GM18508 (cell line): ENCODE data around the gene ZNRD2.

Experiments
- ATAC-seq: cut with Tn5 transposase; IDR thresholded peaks from one replicate; pipeline ENCODE4 v1.9.1; 2021; ENCODE audit warnings: moderate number of reproducible peaks; ENCODE audit not compliant: insufficient read depth, unreplicated experiment

Gene ZNRD2

DNA sequence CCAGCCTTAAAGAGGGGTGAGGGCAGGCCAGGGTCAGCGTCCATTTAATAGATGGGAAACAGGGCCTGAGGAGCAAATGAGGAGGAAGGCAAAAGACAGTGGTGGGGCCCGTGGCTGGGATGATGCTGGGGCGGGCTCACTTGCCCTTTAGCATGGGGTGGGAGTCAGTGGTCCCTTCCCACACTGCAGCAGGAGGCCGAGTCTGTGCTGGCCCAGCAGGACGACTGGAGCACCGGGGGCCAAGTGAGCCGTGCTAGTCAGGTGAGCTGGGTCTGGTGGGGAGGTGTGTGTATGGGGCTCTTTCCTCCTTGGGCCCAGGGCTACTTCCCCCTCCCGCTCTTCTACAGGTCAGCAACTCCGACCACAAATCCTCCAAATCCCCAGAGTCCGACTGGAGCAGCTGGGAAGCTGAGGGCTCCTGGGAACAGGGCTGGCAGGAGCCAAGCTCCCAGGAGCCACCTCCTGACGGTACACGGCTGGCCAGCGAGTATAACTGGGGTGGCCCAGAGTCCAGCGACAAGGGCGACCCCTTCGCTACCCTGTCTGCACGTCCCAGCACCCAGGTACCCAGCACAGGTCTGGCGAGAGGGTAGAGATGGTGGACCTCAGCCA is 32.6 kb upstream of the ZNRD2 start:
- ATAC-seq: no peak

DNA sequence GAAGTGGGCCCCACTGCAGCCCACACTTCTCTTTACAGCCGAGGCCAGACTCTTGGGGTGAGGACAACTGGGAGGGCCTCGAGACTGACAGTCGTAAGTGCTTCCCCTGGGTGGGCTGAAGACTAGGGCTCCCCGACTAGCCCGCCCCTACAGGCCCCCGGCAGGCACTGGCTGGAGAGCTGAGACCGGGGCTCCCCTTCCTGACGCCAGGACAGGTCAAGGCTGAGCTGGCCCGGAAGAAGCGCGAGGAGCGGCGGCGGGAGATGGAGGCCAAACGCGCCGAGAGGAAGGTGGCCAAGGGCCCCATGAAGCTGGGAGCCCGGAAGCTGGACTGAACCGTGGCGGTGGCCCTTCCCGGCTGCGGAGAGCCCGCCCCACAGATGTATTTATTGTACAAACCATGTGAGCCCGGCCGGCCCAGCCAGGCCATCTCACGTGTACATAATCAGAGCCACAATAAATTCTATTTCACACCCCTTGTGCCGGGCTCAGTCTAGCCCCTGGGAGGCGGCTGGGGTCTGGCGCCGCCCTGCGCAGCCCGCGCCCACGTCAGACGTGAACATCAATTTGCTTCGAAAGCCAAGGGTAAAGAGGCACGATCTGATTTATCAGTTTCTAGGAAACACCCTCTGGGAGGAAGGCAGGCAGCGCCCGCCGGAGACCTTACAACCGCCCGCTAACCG is 31.9 kb upstream of the ZNRD2 start:
- no peak for ATAC-seq

DNA sequence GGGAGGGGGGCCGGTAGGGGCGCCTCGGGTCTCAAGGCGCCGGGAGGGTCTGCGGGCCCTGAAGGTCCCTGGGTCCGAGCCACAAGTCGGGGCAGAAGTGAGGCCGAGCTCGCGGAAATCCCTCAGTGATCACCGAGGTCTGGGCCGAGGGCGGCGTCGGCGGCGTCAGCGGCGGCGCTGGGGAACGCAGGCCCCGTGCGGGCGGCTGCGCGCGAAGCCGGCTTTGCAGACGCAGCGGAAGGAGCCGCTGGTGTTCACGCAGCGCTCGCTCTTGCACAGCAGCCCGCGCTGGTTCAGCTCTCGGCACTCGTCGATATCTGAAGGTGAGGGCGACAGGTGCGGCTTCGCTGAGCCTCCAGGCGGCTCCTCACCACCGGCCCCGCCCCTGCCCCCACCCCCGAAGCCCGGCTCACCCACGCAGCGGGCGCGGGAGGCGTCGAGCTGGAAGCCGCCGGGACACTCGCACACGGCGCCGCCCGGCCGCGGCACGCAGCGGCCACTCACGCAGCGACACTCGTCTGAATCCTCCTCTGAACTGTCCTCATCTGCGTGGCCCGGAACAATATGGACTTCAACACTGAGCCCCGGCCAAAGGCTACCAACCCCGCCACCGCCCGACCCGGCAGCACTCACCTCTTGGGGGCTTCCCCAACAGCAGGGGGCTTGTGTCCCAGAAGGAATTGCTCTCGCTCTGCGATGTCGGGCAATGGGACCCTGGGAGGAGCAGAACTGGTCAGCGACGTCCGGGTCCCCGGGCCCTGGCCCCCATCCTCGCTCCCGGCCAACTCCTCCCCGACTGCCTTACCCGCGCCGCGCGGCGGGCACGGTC is 31.1 kb upstream of the ZNRD2 start:
- ATAC-seq: no peak

DNA sequence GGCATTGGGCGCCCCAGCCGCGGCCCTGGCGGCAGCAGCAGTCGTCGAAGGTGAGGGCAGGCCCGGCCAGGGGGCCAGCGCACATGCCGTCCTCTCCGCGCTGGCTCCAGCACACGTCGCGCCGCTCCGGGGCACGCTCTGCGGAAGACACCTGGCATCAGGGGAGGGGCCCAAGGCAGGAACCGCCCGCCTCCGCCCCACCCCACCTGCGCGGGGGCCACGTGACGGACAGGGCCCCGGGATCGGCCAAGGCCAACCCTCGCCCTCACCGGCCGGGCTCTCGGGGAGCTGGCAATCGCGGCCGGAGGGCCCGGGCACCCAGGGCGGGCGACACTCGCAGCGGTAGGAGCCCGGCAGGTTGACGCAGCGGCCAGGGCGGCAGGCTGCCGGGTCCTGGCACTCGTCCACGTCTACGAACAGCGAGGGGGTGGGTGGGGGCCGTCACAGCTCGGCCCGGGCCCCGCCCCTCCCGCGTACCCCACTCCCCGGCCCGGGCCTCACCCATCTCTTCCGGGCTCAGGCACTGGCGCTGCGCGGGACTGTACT is 30.5 kb upstream of the ZNRD2 start:
- no peak for ATAC-seq

DNA sequence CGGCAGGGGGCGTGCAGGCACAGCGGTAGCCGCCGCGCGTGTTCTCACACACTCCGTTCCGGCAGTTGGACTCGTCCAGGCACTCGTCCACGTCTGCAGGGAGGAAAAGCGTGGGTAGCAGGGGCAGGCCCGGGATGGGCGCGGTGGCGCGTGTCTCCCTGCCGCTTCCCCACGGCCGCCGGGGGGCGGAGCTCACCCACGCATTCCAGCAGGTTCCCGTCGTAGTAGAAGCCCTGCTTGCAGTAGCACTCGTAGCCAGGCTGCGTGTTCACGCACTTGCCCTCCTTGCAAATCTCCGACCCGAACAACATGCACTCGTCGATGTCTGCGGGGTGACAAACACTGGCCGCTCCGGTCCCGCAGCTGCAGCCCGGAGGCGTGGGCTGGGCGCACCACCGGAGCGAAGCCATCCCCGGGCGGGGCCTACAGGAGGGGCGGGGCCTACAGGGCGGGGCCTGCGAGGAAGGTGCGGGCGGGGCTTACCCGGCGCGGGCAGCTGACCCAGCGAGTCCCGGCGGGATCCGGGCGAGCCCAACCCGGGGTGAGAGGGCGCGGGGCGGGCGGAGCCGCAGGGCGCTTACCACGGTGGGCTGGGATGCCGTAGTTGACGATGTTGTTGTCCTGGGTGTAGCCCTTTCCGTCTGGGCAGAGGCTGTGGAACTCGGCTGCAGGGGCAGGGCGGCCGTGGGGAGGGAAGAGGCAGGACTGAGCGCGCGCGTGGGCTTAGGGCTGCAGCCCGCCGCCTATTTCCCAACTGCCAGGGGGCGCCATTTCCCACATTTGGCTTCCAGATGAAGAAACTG is 29.8 kb upstream of the ZNRD2 start:
- no peak for ATAC-seq

DNA sequence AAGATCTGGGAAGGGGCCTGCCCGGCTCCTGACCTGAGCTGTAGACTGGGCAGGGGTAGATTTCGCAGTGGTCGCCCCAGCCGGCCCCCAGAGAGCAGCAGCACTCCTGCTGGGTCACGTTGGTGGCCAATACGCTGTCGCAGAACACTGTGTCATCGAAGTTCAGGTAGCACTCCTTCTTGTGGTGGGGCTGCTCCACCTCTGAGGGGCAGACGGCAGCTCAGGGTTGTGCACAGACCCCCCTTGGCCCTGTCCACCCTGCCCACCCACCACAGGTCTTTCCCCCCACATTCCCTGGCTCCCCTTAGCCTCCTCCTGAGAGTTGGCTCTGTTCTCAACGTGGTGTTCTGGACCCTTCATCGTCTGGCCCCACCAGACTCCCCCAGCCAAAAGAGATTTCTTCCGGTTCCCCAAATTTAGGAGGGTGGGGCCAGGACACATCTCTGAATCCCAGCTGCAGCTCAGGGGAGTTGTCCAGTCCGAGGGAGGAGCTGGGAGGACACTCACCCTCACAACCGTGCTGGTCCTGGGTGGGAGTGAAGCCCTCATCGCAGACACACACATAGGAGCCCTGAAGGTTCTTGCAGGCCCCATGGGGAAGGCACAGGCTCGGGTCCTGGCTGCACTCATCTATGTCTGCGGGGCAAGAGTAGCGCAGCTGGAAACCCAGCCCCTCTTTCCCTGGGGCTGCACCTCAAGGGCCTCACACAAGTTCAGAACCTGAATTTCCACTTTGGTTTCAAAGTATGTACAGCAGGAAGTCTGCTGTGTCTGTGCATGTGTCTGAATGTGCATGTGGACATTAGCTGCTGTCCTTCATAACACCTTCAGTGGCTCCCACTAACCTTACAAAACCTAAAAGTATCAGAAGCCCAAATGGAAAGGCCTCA is 28.9 kb upstream of the ZNRD2 start:
- ATAC-seq: no peak

DNA sequence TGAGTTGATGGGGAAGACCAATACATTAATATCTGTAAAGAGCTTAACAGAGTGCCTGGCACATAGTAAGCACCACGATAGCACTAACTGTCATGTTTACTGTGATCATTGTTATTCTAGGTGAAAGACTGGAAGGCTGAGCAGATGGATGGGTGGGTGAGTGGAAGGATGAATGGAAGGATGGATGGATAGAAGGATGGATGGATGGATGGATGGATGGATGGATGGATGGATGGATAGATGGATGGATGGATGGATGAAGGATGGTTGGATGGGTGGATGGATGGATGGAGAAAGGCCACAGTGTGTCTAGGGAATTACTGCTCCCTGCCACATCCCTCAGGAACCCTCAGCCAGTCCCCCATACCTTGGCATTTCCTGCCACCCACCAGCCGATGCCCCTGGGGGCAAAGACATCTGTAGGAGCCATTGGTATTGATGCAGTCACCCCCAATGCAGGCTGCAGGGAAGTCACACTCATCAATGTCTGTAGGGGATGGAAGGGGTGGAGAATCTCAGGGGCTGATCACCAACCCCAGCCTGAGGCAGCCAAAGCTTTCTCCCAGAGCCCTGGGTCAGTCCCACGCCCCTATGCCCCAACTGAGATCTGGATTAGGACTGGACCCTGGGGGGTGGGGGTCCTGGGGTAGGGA is 27.4 kb upstream of the ZNRD2 start:
- ATAC-seq: no peak

DNA sequence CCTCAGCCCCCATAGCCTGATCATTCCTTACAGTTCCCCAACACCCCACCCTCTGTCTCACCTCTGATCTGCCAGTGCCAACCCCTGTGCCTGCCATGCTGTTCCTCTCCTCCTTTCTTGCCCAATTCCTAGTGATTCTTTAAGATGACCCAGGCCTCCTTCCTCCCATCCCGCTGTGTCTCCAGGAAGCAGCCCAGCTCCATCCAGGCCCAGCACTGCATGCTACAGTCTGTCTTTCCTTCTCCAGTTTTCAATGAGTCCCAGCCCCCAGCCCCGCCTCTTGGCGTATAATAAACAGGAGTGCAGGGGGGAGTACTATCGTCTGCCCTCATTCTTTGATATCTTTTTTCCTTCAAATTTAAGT is 24.4 kb upstream of the ZNRD2 start:
- no peak for ATAC-seq

DNA sequence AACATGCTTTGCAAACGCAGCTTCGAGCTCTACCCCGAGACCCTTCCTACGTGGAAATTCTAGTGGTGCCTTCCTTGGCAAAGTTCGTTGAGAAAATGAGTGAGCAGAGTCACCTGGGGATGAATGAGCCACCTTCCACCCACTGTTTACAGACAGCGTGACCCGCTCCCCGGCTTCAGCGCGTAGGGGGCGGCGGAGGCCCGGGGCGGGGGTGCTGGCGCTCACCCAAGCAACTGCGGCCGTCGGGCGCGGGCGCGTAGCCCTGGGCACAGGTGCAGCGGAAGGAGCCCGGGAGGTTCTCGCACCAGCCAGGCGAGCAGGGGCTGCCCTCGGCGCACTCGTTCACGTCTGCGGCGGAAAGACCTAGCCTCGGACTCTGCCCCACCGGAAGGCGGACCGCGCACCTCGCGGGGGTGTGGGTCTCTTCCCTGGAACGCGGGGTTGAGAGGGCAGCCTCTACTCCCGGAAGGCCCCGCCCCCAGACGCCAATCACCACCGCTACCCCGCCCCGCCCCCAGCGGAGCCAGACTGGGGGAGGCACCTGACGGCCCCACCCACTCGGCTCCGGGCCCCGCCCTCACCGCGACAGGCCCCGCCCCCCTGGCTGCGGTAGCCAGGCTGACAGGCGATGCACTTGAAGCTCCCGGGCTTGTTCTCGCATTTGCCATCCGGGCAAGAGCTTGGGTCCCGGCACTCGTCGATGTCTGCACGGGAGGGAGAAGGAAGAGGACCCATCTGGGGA is 23.9 kb upstream of the ZNRD2 start:
- ATAC-seq: no peak

DNA sequence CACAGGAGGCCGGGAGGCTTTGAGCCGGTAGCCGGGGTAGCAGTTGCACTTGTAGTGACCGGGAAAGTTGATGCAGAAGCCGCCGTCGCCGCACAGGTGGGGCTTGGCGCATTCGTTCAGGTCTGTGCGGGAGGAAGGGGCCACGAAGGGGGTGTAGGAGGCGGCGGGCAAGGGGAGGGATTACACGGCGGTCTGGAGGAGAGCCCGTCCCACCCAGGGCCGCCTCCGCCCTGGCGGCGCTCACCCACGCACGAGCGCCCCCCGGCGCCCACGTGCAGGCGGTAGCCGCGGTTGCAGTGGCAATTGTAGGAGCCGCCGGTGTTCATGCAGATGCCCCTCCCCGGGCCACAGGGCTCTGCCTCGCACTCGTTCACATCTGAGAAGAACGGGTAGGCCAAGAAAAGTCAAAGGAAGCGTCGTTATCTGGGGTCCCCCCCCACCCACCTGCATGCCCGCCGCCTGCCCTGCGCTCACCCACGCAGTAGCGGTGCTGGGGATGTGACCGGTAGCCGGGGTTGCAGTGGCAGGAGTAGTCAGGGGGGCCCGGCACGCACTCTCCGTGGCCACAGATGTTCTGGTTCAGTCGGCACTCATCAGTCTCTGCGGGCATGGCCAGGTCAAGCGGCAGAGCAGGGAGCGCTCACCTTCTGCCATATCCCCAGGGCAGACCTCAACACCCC is 22.7 kb upstream of the ZNRD2 start:
- no peak for ATAC-seq

DNA sequence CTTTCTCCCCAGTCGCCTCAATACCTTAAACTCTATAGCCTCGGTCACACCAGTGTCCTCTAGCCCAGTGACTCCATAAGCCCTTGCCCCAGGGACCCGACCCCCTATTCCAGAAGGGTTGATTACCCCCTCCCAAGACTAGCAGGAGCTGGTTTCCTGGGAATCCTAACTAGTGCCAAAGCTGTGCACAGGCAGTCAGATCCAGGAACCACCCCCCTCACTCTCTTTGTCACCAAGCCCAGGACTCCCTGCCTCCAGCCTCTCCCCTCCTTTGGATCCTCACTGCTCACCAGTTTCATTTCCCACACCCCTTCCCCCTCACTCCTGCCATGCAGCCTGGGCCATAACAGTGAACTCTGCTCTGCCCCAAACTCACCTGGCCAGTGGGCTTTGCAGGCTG is 21.9 kb upstream of the ZNRD2 start:
- no peak for ATAC-seq

DNA sequence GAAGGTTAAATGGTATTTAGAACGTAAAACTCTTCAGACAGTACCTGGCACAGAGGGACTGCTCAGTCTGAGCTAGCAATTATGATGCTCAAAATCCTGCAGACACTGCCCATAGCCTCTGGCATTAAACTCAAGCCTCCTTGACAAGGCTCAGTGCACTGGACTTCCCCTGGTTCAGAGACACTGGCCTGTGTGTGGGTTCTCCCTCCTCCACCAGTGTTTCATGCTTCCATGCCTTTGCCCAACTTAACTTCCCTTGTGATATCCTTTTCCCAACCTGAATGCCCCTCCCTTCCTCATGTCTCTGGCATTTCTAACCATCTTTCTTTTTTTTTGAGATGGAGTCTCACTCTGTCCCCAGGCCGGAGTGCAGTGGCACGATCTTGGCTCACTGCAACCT is 21.2 kb upstream of the ZNRD2 start:
- no peak for ATAC-seq

DNA sequence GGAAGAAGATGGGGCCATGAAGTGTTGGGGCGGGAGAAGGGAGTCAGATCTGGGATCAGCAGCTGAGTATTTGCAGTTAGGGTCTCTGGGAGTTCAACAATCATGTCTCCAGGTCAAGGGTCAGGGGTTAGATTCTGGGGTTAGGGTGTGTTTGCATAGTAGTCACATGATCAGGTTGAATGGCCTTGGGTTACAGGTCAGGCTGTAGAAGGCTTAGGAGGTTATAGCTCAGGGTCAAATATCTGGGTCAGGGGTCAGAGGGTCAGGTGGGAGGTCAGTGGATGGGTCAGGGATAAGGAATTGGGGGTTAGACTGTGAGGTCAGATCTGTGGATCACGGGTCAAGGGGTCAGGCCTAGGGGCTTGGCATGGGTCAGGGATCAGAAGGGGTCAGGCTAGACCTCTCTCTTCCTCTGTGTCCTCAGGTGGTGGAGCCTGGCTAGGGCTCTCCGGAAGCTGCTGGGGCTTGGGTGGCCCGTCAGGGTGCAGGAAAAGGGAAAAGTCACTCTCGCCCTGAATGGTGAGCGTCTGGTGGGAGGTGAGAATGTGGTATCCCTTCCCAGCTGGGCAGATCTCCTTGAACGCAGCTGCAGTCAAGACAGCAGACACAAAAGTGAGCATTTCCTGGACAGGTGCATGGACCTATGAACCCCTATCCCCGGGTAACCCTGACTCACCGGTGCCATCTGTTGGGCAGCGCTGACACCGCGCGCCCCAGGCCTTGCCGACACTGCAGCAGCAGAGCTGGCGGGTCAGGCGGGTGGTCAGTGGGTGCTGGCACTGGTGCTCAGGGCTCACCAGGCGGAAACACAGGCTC is 18.5 kb upstream of the ZNRD2 start:
- ATAC-seq: no peak

DNA sequence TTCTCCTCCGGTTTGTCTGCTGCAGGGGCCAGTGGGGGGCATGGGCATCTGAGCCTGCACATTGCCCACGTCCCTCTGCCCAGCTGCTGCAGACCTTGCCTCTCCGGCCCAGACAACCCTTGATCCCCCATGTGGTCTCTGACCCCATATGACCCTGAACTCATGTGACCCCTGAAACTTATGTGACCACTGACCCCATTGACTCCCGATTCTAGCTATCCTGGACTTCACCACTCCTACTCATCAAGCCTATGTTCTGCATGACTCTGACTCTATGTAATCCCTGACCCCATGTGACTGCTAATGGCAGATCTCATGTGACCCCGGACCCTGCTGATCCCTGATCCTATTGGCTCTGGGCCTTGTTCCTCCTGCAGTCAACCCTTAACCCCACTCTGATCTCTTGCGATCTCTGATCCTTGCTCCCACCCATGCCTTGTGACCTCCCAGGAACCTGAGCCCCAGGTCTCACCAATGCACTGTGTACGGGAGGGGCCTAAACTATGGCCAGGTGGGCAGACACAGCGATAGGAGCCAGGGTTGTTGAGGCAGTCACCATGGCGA is 17.8 kb upstream of the ZNRD2 start:
- ATAC-seq: no peak

DNA sequence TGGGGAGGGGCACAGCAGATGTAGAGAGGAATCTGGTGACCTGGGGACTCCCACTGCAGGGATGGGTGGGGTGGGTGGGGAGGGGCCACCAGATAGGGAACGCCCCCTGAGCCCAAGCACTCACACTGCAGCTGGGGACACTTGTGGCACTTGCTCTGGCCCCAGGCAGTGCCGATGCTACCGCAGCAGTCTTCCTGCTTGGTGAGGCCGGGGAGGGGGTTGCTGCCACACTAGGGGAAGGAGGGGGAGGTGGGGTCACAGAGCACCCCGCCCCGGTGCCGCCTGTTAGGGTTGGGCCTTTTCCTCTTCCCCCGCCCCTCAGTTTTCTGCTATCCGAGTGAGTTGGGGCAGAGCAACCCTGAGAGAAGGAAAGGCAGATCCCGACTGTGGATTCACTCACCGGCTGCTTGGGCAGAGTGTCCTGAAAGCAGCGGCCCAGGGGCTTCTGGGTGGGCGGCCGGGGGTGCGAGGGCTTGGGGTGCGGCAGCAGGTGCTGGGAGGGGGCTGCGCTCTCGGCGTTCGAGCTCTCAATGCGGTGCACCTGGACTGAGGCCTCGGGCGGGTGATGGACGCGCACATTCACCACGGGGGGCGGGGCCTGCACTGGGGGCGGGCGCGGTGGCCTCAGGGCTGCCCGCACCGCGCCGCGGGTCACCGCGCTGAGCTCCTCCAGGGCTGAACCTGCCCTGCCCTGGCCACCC is 16.8 kb upstream of the ZNRD2 start:
- ATAC-seq: no peak
